Measurements from ENCODE around the gene FASLG.

Gene FASLG

GRCh38 chr1:172700556-172700955, 41.7 kb downstream of the FASLG start:
- H3K9me3 ChIP-seq (ENCODE audit: severe bottlenecking): no peaks in the 10 kb centered on the region
- no peak for DNase-seq
- H3K36me3 ChIP-seq: no peaks in the 10 kb centered on the region
- no peak overlapping the region for H3K27ac ChIP-seq
- no peak for TF ChIP-seq CTCF (IDR thresholded peaks at IDR 0.05; ENCODE audit: low read depth, low read length)
- no peak overlapping the region for H3K4me3 ChIP-seq (ENCODE audit: low read depth, low read length)
- H3K27me3 ChIP-seq (ENCODE audit: insufficient read depth, low read depth, severe bottlenecking): peaks cover 54% of the 10 kb centered on the region

DNA sequence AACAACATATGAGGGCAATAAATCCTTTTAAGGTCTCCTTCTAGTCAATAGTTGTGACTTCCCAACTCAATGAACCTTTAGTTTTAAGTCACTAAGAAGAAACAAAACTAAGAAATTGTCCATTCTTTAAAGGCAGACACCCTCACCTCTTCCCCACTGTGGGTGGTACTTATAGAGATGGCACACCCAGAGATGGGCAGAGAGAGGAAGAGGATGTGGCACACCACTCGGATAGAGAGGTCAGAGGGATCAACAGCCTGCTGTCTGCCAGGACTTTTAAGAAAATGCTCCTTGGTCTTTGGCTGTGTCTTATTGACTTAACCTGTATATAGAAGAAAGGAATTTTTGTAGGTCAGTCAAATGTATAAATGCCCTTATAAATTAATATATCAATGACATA, 45.1 kb downstream of the FASLG start:
- TF ChIP-seq CTCF (IDR thresholded peaks at IDR 0.05; ENCODE audit: low read depth, low read length): no peak
- Histone ChIP-seq H3K27ac (no peak overlapping the region), H3K9me3 (ENCODE audit: severe bottlenecking) (no peaks in the 10 kb centered on the region), H3K27me3 (ENCODE audit: insufficient read depth, low read depth, severe bottlenecking) (peaks cover 66% of the 10 kb centered on the region), H3K4me3 (ENCODE audit: low read depth, low read length) (no peak overlapping the region), H3K36me3 (no peaks in the 10 kb centered on the region)
- DNase-seq: no peak

- no peak for DNase-seq
- peaks cover 67% of the 10 kb centered on the region for H3K27me3 ChIP-seq (ENCODE audit: insufficient read depth, low read depth, severe bottlenecking)
- H3K9me3 ChIP-seq (ENCODE audit: severe bottlenecking): no peaks in the 10 kb centered on the region
- no peak overlapping the region for H3K27ac ChIP-seq
- H3K4me3 ChIP-seq (ENCODE audit: low read depth, low read length): no peak overlapping the region
- no peaks in the 10 kb centered on the region for H3K36me3 ChIP-seq
- TF ChIP-seq CTCF (IDR thresholded peaks at IDR 0.05; ENCODE audit: low read depth, low read length): no peak
These were observed 45.7 kb downstream of the FASLG start for GRCh38 chr1:172704420-172705210.

GRCh38 chr1:172708452-172708851, 49.5 kb downstream of the FASLG start:
- Histone ChIP-seq H3K36me3 (no peaks in the 10 kb centered on the region), H3K27me3 (ENCODE audit: insufficient read depth, low read depth, severe bottlenecking) (peaks cover 46% of the 10 kb centered on the region), H3K27ac (no peak overlapping the region), H3K4me3 (ENCODE audit: low read depth, low read length) (no peak overlapping the region), H3K9me3 (ENCODE audit: severe bottlenecking) (no peaks in the 10 kb centered on the region)
- no peak for TF ChIP-seq CTCF (IDR thresholded peaks at IDR 0.05; ENCODE audit: low read depth, low read length)
- no peak for DNase-seq

DNA sequence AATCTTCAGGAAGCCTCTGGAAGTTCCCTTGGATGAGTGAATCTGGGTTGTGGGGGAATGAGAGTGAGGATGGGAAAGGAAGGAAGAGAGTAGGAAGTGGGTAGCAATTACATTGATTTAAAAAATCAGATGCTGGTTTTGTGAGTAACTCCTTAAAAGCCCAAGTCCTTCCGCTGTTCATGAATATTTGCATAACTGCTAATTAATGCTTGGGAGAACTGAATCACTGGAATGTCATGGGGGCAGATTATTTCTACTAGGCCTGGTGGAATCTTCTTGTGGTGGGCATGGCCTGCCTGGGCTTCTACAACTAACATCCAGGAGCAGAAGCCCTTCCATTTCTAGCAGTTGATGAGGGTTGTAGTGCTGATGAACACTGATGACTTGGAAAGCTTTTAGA, 52.7 kb downstream of the FASLG start:
- DNase-seq: no peak
- no peaks in the 10 kb centered on the region for H3K9me3 ChIP-seq (ENCODE audit: severe bottlenecking)
- peaks cover 47% of the 10 kb centered on the region for H3K27me3 ChIP-seq (ENCODE audit: insufficient read depth, low read depth, severe bottlenecking)
- no peak overlapping the region for H3K4me3 ChIP-seq (ENCODE audit: low read depth, low read length)
- H3K27ac ChIP-seq: no peak overlapping the region
- TF ChIP-seq CTCF (IDR thresholded peaks at IDR 0.05; ENCODE audit: low read depth, low read length): no peak
- no peaks in the 10 kb centered on the region for H3K36me3 ChIP-seq

DNA sequence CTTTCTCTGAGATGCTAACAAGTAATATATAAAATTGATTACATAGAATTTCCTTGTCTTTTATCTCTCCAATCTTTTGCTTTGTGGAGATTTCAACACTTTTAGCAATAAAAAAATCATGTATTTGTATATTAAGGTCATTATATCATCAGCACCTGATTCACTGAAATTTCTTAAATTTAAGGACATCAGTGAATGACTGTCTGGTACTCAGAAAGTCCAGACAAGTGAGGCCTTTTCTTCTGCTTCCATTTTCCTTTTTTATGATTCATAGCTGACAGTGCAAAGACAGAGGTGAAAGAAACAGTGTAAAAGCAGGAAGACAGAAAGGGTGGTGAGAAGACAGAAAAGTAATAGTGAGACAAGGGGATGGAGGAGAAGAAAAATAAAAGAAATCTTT, 54.6 kb downstream of the FASLG start:
- Histone ChIP-seq H3K36me3 (no peaks in the 10 kb centered on the region), H3K9me3 (ENCODE audit: severe bottlenecking) (no peaks in the 10 kb centered on the region), H3K27me3 (ENCODE audit: insufficient read depth, low read depth, severe bottlenecking) (peaks cover 39% of the 10 kb centered on the region), H3K4me3 (ENCODE audit: low read depth, low read length) (no peak overlapping the region), H3K27ac (no peak overlapping the region)
- no peak for DNase-seq
- TF ChIP-seq CTCF (IDR thresholded peaks at IDR 0.05; ENCODE audit: low read depth, low read length): no peak

All from WERI-Rb-1 (cell line).